Measurements from ENCODE around the gene CRELD2.

The CRELD2 gene

DNA sequence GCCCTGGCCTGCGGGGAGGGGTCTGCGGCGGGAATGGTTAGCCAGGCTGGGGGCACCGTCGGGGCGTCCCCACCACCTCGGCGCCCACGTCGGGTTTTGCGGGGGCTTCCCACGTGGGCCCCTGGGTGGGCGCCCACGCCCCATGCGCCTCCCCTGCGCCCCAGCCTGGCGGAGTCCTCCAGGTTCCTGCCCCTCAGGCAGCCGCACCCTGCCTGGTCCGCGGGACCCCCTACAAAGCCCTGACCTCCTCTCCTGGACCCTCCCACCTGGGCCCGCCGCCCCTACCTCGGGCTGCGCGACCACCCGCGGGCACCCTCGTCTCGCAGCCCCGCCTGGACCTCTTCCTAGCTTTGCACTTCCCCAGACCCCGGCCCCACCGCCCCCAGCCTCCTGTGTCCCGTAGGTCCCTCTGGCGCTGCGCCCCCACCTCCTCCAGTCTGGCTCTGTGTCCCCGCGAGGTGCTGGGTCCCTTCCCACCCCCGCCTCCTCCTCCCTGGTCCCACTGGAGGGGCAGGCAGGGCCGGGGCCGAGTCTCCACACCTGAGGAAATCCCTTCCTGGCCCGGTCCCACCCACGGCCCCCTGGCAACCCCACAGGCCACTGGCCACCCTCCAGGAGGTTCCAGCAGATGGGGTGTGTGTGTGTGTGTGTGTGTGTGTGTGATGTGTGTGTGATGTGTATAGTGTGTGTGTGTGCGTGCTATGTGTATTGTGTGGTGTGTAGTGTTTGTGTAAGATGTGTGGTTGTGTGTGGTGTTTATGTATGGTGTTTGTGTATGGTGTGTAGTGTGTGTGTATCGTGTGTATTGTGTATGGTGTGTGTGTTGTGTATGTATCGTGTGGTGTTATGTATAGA lies 54.0 kb downstream of the CRELD2 start:
- DNase-seq (ENCODE audit: insufficient read length, low spot score) (no peak), FAIRE-seq (no peak)
- TF ChIP-seq, protein P1, sequence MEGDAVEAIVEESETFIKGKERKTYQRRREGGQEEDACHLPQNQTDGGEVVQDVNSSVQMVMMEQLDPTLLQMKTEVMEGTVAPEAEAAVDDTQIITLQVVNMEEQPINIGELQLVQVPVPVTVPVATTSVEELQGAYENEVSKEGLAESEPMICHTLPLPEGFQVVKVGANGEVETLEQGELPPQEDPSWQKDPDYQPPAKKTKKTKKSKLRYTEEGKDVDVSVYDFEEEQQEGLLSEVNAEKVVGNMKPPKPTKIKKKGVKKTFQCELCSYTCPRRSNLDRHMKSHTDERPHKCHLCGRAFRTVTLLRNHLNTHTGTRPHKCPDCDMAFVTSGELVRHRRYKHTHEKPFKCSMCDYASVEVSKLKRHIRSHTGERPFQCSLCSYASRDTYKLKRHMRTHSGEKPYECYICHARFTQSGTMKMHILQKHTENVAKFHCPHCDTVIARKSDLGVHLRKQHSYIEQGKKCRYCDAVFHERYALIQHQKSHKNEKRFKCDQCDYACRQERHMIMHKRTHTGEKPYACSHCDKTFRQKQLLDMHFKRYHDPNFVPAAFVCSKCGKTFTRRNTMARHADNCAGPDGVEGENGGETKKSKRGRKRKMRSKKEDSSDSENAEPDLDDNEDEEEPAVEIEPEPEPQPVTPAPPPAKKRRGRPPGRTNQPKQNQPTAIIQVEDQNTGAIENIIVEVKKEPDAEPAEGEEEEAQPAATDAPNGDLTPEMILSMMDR (IDR thresholded peaks at IDR 0.05; ENCODE audit: insufficient read depth, missing control alignments), result no peak

- TF ChIP-seq, protein P1 (IDR thresholded peaks at IDR 0.05; ENCODE audit: insufficient read depth, missing control alignments), result no peak
- DNase-seq (ENCODE audit: insufficient read length, low spot score) (no peak), FAIRE-seq (no peak)
Measured at GRCh38 chr22:49973018-49973961, 54.9 kb downstream of the CRELD2 start.

GRCh38 chr22:49975543-49976389 lies 57.3 kb downstream of the CRELD2 start:
- no peak for FAIRE-seq
- DNase-seq (ENCODE audit: insufficient read length, low spot score), result no peak
- TF ChIP-seq, protein P1 (IDR thresholded peaks at IDR 0.05; ENCODE audit: insufficient read depth, missing control alignments), result no peak

DNA sequence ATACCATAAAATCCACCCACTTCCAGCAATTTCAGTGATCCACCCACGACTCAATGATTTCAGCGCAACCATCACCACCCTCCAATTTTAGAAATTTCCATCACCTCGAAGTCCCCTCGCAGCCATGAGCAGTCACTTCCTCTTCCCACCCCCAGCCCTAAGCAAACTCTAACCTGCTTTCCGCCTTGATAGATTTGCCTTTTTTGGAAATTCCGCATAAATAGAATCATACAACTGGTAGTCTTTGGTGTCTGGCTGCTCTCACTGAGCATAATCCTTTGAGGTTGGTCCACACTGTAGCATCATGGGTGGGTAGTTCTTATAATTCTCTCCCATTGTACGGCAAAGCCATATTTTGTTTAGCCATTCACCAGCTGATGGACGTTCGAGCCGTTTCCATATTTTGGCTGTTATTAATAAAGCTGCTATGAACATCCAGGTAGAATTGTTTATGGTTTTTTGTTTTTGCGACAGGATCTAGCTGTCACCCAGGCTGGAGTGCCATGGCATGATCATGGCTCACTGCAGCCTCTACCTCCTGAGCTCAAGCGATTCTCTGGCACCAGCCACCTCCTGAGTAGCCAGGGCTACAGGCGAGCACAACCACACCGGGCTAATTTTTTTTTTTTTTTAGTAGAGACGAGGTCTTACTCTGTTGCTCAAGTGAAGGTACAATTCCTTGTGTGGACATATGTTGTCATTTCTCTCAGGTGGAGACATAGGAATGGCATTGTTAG lies 58.2 kb downstream of the CRELD2 start:
- DNase-seq (ENCODE audit: insufficient read length, low spot score) (no peak), FAIRE-seq (no peak)
- TF ChIP-seq, protein P1 (IDR thresholded peaks at IDR 0.05; ENCODE audit: insufficient read depth, missing control alignments), result no peak

Measured in D721Med (cell line).